ENCODE results near the gene PNMA8A.

- TF ChIP-seq CTCF (IDR thresholded peaks at IDR 0.05) (no peak), EP300 (IDR thresholded peaks at IDR 0.05) (no peak)
These were observed 49.0 kb downstream of the PNMA8A start for GRCh38 chr19:46422344-46422743.
